ENCODE data around the gene C17orf75. TPM values are rescaled to one million over a fixed set of nuclear protein-coding genes. Genes with fewer than 3 reads are reported as not detected.

Gene C17orf75
- polyA plus RNA-seq, 1 donor = 54.0 TPM

GRCh38 chr17:32307658-32308057, 34.3 kb downstream of the C17orf75 start:
- DNase-seq = no peak

GRCh38 chr17:32305049-32305448, 36.9 kb downstream of the C17orf75 start:
- no peak for DNase-seq

- DNase-seq = no peak
Measured at GRCh38 chr17:32303781-32304288, 38.1 kb downstream of the C17orf75 start.

- DNase-seq = no peak
Measured at GRCh38 chr17:32302860-32303649, 38.9 kb downstream of the C17orf75 start.

- DNase-seq = no peak
Measured at GRCh38 chr17:32302037-32302436, 39.9 kb downstream of the C17orf75 start.

- DNase-seq = no peak
Measured at GRCh38 chr17:32299580-32300164, 42.3 kb downstream of the C17orf75 start.

GRCh38 chr17:32298721-32299579, 43.0 kb downstream of the C17orf75 start:
- DNase-seq = no peak

- no peak for DNase-seq
Measured at GRCh38 chr17:32298298-32298697, 43.7 kb downstream of the C17orf75 start.

- DNase-seq = no peak
Measured at GRCh38 chr17:32297860-32298259, 44.1 kb downstream of the C17orf75 start.

GRCh38 chr17:32297424-32297823, 44.5 kb downstream of the C17orf75 start:
- no peak for DNase-seq

- no peak for DNase-seq
Measured at GRCh38 chr17:32292094-32292493, 49.9 kb downstream of the C17orf75 start.

GRCh38 chr17:32289471-32290070, 52.4 kb downstream of the C17orf75 start:
- no peak for DNase-seq

GRCh38 chr17:32288615-32289014, 53.4 kb downstream of the C17orf75 start:
- DNase-seq = no peak

- DNase-seq = no peak
Measured at GRCh38 chr17:32287804-32288511, 54.0 kb downstream of the C17orf75 start.

- DNase-seq = no peak
Measured at GRCh38 chr17:32286518-32286900, 55.5 kb downstream of the C17orf75 start.

- DNase-seq = no peak
Measured at GRCh38 chr17:32285746-32286517, 56.0 kb downstream of the C17orf75 start.

GRCh38 chr17:32285306-32285705, 56.7 kb downstream of the C17orf75 start:
- no peak for DNase-seq

GRCh38 chr17:32283745-32284201, 58.2 kb downstream of the C17orf75 start:
- no peak for DNase-seq

GRCh38 chr17:32281011-32281451, 60.9 kb downstream of the C17orf75 start:
- DNase-seq = no peak

GRCh38 chr17:32279891-32280716, 61.9 kb downstream of the C17orf75 start:
- DNase-seq = no peak

Data from left kidney (tissue), 2 donors.